GM23338 (cell line): ENCODE measurements around the gene STK11IP.

ENCODE experiments used
- CREB1 ChIP-seq: fragments of 250-450 bp; sonication (Bioruptor Pico); IDR thresholded peaks from 2 replicates; pipeline ENCODE4 v1.5.0; 2020; ENCODE audit warnings: low read depth, mild to moderate bottlenecking, moderate library complexity
- CTCF ChIP-seq, 2 experiments: fragments of 200-600 bp in 1 of 2; sonication (generic) in 1 of 2; conservative IDR thresholded peaks; 2 replicates each; pipeline versions ENCODE4 v1.5.1 to v1.6.1; 2016 to 2017; ENCODE audit warnings: antibody characterized with exemption in 2 of 2, low read depth in 2 of 2, mild to moderate bottlenecking in 2 of 2, moderate library complexity in 1 of 2
- ETS1 ChIP-seq: IDR thresholded peaks from 2 replicates; pipeline ENCODE4 v1.6.1; 2016; ENCODE audit warnings: antibody characterized with exemption
- EZH2 ChIP-seq: fragments of 200-600 bp; sonication (generic); IDR thresholded peaks from one replicate; pipeline ENCODE4 v1.8.0; 2017; ENCODE audit warnings: antibody characterized with exemption, mild to moderate bottlenecking, low read depth; ENCODE audit not compliant: unreplicated experiment
- EZH2phosphoT487 ChIP-seq: fragments of 200-600 bp; sonication (generic); IDR thresholded peaks from one replicate; pipeline ENCODE4 v1.8.1; 2018; ENCODE audit warnings: antibody characterized with exemption; ENCODE audit not compliant: unreplicated experiment
- JUNB ChIP-seq: IDR thresholded peaks from one replicate; pipeline ENCODE4 v1.6.1; 2016; ENCODE audit warnings: antibody characterized with exemption; ENCODE audit not compliant: unreplicated experiment
- POLR2AphosphoS5 ChIP-seq: IDR thresholded peaks from 2 replicates; pipeline ENCODE4 v1.6.1; 2016; ENCODE audit warnings: antibody characterized with exemption, low read depth
- REST ChIP-seq: IDR thresholded peaks from one replicate; pipeline ENCODE4 v1.6.1; 2018; ENCODE audit warnings: antibody characterized with exemption; ENCODE audit not compliant: unreplicated experiment
- ZNF462 ChIP-seq: fragments of 250-450 bp; sonication (Bioruptor Pico); IDR thresholded peaks from 2 replicates; pipeline ENCODE4 v1.5.0; 2020; ENCODE audit warnings: mild to moderate bottlenecking, moderate library complexity

GRCh38 chr2:219650426-219651248, 53.0 kb downstream of the STK11IP start:
- TF ChIP-seq REST (no peak), JUNB (no peak), CTCF (conservative IDR thresholded peaks at IDR 0.05; ENCODE audit: low read depth in 2 of 2) (no peak), ZNF462 (CRISPR knock-in tag) (no peak), ETS1 (no peak), CREB1 (CRISPR knock-in tag) (no peak), EZH2 (no peak), POLR2AphosphoS5 (no peak), EZH2phosphoT487 (no peak)
